ENCODE data around the gene POTEI. TPM values are rescaled to one million over a fixed set of nuclear protein-coding genes. Genes with fewer than 3 reads are reported as not detected.
"Not testable (repeated sequence)": the region's sequence is repeated elsewhere in the genome, so short reads cannot be mapped to it uniquely, and the experiment has no call there.

POTEI gene
- total and polyA plus RNA-seq, 2 donors (not counting 1 experiment from before 2014, with no cell fraction given), result not detected

DNA sequence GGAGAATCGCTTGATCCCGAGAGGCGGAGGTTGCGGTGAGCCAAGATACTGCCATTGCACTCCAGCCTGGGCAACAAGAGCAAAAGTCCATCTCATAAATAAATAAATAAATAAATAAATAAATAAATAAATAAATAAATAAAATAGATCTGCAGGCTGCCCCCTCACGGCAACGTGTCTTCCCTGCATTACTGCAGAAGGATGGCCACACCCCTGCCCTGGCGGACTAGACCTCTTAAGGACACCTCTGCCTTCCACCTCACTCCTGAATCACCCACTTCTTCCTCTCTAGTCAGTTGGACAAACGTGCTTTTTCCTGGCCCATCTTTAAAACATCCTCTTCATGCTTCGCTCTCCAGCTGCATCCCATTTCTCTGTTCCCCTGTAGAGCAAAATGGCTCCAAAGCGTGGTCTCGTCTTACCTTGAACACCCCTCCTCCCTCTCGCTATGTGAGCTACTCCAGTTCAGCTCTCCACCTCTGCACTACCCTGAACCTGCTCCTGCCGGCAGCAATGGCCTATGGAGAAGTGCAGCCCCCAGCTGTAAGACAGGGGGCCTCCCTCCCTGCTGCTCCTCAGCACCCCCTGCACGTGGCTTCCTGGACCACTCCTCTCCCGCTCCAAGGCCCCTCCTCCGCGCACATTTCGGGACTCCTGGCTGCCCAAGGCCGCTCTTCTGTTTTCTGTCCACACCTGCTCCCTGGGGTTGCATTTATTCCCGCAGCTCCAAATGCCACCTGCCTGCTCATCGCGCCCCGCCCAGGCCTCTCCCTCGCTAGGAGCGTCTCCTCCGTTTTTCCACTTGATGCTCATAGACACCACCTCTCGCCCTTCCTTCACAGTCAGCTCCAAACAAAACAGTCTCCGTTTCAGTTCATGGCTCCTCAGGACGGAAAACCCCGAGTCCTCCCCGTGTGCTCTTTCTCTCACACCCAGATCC is 1.9 kb upstream of the POTEI start:
- H3K4me3 Mint-ChIP-seq; H3K4me1 Mint-ChIP-seq; H3K9me3 ChIP-seq (ENCODE audit: control extremely low read depth in 1 of 3, control insufficient read depth in 2 of 3, insufficient read depth in 1 of 3, low read length in 2 of 3); H3K36me3 ChIP-seq (replicated peaks in 1 of 2; ENCODE audit: control extremely low read depth in 1 of 2, control insufficient read depth in 1 of 2, extremely low read depth in 1 of 2, insufficient read depth in 2 of 2, low read length in 1 of 2); intact Hi-C loops (cut with micrococcal nuclease); H3K27me3 ChIP-seq (replicated peaks in 1 of 4; ENCODE audit: control extremely low read depth in 1 of 4, control insufficient read depth in 3 of 4, insufficient read depth in 4 of 4, low read length in 3 of 4); POLR2A ChIA-PET; H3K79me2 ChIP-seq (ENCODE audit: control insufficient read depth, insufficient read depth, low read length); H4K20me1 ChIP-seq (ENCODE audit: control insufficient read depth, insufficient read depth, low read length, poor library complexity, severe bottlenecking); H3K4me1 ChIP-seq (ENCODE audit: control insufficient read depth in 2 of 2, insufficient read depth in 2 of 2, low read length in 2 of 2); H3K9ac ChIP-seq (ENCODE audit: low read length); H3K4me2 ChIP-seq (replicated peaks; ENCODE audit: low read depth, low read length, poor library complexity, severe bottlenecking); H3K9me3 Mint-ChIP-seq (ENCODE audit: insufficient read depth); H3K27me3 Mint-ChIP-seq; H3K27ac Mint-ChIP-seq; CTCF ChIA-PET; H2AFZ ChIP-seq (ENCODE audit: insufficient read depth, low read depth, low read length, poor library complexity, severe bottlenecking); ATAC-seq (ENCODE audit: low read depth); H3K4me3 ChIP-seq (ENCODE audit: control extremely low read depth in 1 of 5, extremely low read depth in 1 of 5, insufficient read depth in 1 of 5, low read depth in 2 of 5, low read length in 4 of 5); H3K27ac ChIP-seq (ENCODE audit: low read length in 2 of 2); DNase-seq: not testable (repeated sequence)
- no CpG with 5 or more reads among the region's 31 CpGs for WGBS (ENCODE audit: insufficient coverage)

- H3K9me3 Mint-ChIP-seq (ENCODE audit: insufficient read depth); ATAC-seq (ENCODE audit: low read depth); H3K27me3 Mint-ChIP-seq; POLR2A ChIA-PET; H3K27ac Mint-ChIP-seq; H3K4me3 ChIP-seq (ENCODE audit: control extremely low read depth in 1 of 5, extremely low read depth in 1 of 5, insufficient read depth in 1 of 5, low read depth in 2 of 5, low read length in 4 of 5); intact Hi-C loops (cut with micrococcal nuclease); H4K20me1 ChIP-seq (ENCODE audit: control insufficient read depth, insufficient read depth, low read length, poor library complexity, severe bottlenecking); H3K4me1 Mint-ChIP-seq; H2AFZ ChIP-seq (ENCODE audit: insufficient read depth, low read depth, low read length, poor library complexity, severe bottlenecking); DNase-seq; H3K79me2 ChIP-seq (ENCODE audit: control insufficient read depth, insufficient read depth, low read length); H3K27ac ChIP-seq (ENCODE audit: low read length in 2 of 2); H3K36me3 ChIP-seq (replicated peaks in 1 of 2; ENCODE audit: control extremely low read depth in 1 of 2, control insufficient read depth in 1 of 2, extremely low read depth in 1 of 2, insufficient read depth in 2 of 2, low read length in 1 of 2); H3K4me1 ChIP-seq (ENCODE audit: control insufficient read depth in 2 of 2, insufficient read depth in 2 of 2, low read length in 2 of 2); H3K9me3 ChIP-seq (ENCODE audit: control extremely low read depth in 1 of 3, control insufficient read depth in 2 of 3, insufficient read depth in 1 of 3, low read length in 2 of 3); H3K9ac ChIP-seq (ENCODE audit: low read length); CTCF ChIA-PET; H3K4me3 Mint-ChIP-seq; H3K4me2 ChIP-seq (replicated peaks; ENCODE audit: low read depth, low read length, poor library complexity, severe bottlenecking); H3K27me3 ChIP-seq (replicated peaks in 1 of 4; ENCODE audit: control extremely low read depth in 1 of 4, control insufficient read depth in 3 of 4, insufficient read depth in 4 of 4, low read length in 3 of 4): not testable (repeated sequence)
- WGBS (ENCODE audit: insufficient coverage), result no CpG with 5 or more reads among the region's 4 CpGs
Measured at GRCh38 chr2:130491073-130491472, 18.1 kb downstream of the POTEI start.

DNA sequence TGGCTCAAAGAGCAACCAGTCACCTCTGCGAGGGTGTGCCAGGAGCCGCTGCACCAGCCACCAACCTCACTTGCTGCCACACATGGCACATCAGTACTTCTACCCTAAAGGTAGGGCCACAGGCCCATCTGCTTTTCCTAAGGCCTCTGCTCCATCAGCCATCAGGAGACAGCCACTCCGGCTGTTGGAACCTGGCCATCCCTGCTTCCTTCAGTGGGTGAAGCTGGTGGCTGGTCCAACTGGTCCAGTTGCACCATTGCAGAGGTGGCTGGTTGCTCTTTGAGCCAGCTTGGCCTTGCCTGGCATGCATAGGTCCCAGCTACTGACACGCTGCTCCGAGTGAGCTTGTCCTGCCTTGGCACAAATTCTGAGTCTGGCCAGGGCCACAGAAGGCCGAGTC is 53.7 kb downstream of the POTEI start:
- H3K27me3 Mint-ChIP-seq; H3K4me1 Mint-ChIP-seq; H2AFZ ChIP-seq (ENCODE audit: insufficient read depth, low read depth, low read length, poor library complexity, severe bottlenecking); H3K9me3 Mint-ChIP-seq (ENCODE audit: insufficient read depth); H4K20me1 ChIP-seq (ENCODE audit: control insufficient read depth, insufficient read depth, low read length, poor library complexity, severe bottlenecking); H3K27ac ChIP-seq (ENCODE audit: low read length in 2 of 2); H3K4me3 ChIP-seq (ENCODE audit: control extremely low read depth in 1 of 5, extremely low read depth in 1 of 5, insufficient read depth in 1 of 5, low read depth in 2 of 5, low read length in 4 of 5); H3K27me3 ChIP-seq (replicated peaks in 1 of 4; ENCODE audit: control extremely low read depth in 1 of 4, control insufficient read depth in 3 of 4, insufficient read depth in 4 of 4, low read length in 3 of 4); POLR2A ChIA-PET; H3K36me3 ChIP-seq (replicated peaks in 1 of 2; ENCODE audit: control extremely low read depth in 1 of 2, control insufficient read depth in 1 of 2, extremely low read depth in 1 of 2, insufficient read depth in 2 of 2, low read length in 1 of 2); H3K79me2 ChIP-seq (ENCODE audit: control insufficient read depth, insufficient read depth, low read length); H3K4me1 ChIP-seq (ENCODE audit: control insufficient read depth in 2 of 2, insufficient read depth in 2 of 2, low read length in 2 of 2); intact Hi-C loops (cut with micrococcal nuclease); H3K9ac ChIP-seq (ENCODE audit: low read length); H3K27ac Mint-ChIP-seq; CTCF ChIA-PET; ATAC-seq (ENCODE audit: low read depth); H3K9me3 ChIP-seq (ENCODE audit: control extremely low read depth in 1 of 3, control insufficient read depth in 2 of 3, insufficient read depth in 1 of 3, low read length in 2 of 3); H3K4me2 ChIP-seq (replicated peaks; ENCODE audit: low read depth, low read length, poor library complexity, severe bottlenecking); H3K4me3 Mint-ChIP-seq: not testable (repeated sequence)
- WGBS (ENCODE audit: insufficient coverage), result 96% methylated on average over 3 of the region's 6 CpGs
- DNase-seq, result peak; percentile 0

DNA sequence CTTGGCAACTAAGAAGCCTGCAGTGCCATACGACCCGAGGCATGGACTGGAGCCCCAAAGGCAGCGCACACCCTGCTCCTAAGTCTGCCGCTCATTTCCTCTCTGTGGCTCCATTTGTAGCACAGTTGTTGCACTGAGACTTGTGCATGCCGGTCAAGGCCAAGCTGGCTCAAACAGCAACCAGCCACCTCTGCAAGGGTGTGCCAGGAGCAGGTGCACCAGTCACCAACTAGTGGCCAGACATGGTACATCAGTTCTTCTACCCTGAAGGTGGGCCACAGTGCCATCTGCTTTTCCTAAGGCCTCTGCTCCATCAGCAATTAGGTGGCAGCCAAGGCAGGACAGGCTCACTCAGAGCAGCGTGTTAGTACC is 54.4 kb downstream of the POTEI start:
- H2AFZ ChIP-seq (ENCODE audit: insufficient read depth, low read depth, low read length, poor library complexity, severe bottlenecking); POLR2A ChIA-PET; H3K36me3 ChIP-seq (replicated peaks in 1 of 2; ENCODE audit: control extremely low read depth in 1 of 2, control insufficient read depth in 1 of 2, extremely low read depth in 1 of 2, insufficient read depth in 2 of 2, low read length in 1 of 2); H3K9ac ChIP-seq (ENCODE audit: low read length); H3K27me3 Mint-ChIP-seq; CTCF ChIA-PET; H3K79me2 ChIP-seq (ENCODE audit: control insufficient read depth, insufficient read depth, low read length); H3K4me1 ChIP-seq (ENCODE audit: control insufficient read depth in 2 of 2, insufficient read depth in 2 of 2, low read length in 2 of 2); H3K27ac Mint-ChIP-seq; ATAC-seq (ENCODE audit: low read depth); H4K20me1 ChIP-seq (ENCODE audit: control insufficient read depth, insufficient read depth, low read length, poor library complexity, severe bottlenecking); H3K9me3 ChIP-seq (ENCODE audit: control extremely low read depth in 1 of 3, control insufficient read depth in 2 of 3, insufficient read depth in 1 of 3, low read length in 2 of 3); intact Hi-C loops (cut with micrococcal nuclease); H3K9me3 Mint-ChIP-seq (ENCODE audit: insufficient read depth); H3K27me3 ChIP-seq (replicated peaks in 1 of 4; ENCODE audit: control extremely low read depth in 1 of 4, control insufficient read depth in 3 of 4, insufficient read depth in 4 of 4, low read length in 3 of 4); H3K27ac ChIP-seq (ENCODE audit: low read length in 2 of 2); H3K4me1 Mint-ChIP-seq; H3K4me3 Mint-ChIP-seq; H3K4me2 ChIP-seq (replicated peaks; ENCODE audit: low read depth, low read length, poor library complexity, severe bottlenecking); H3K4me3 ChIP-seq (ENCODE audit: control extremely low read depth in 1 of 5, extremely low read depth in 1 of 5, insufficient read depth in 1 of 5, low read depth in 2 of 5, low read length in 4 of 5): not testable (repeated sequence)
- DNase-seq, result peak; percentile 1
- WGBS (ENCODE audit: insufficient coverage), result 100% methylated on average over 5 of the region's 6 CpGs
